ENCODE results near the gene GALNT10. TPM values are rescaled to one million over a fixed set of nuclear protein-coding genes. Genes with fewer than 3 reads are reported as not detected.

GALNT10 gene
- total and polyA plus RNA-seq, 9 of the 15 experiments (the other 6 are each of a cell fraction or from before 2014, with no cell fraction given), result 4.6 to 37.1 (median 13.3) TPM

DNA sequence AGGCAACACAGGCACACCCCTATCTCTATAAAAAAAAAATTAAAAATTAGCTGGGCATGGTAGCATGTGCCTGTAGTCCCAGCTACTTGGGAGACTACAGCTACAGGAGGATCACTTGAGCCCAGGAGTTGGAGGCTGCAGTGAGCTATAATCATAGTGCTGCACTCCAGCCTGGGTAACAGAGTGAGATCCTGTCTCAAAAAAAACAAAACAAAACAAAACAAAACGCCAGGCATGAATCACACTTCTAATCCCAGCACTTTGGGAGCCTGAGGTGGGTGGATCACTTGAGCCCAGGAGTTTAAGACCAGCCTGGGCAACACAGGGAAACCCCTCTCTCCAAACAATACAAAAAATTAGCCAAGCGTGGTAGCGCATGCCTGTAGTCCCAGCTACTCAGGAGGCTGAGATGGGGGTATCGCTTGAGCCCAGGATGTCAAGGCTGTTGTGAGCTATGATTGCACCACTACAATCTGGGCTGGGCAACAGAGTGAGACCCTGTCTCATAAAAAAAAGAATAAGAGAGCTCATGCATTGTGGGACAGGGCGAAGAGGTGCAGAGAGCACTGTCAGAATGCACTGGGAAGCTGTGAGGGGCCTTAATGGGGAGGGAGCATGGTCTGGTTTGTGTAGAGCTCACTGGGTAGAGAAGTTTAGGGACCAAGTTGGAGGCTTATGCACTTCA lies 246.9 kb downstream of the GALNT10 start (continued):
- TF ChIP-seq ZNF444 (CRISPR knock-in tag; IDR thresholded peaks at IDR 0.05), result no peak
- no peak for TF ChIP-seq CTCF (IDR thresholded peaks at IDR 0.05 in 2 of 3, conservative IDR thresholded peaks at IDR 0.05 in 1 of 3; ENCODE audit: insufficient read depth in 2 of 3, low read depth in 1 of 3, low read length in 3 of 3)
- TF ChIP-seq PTRF (tag; IDR thresholded peaks at IDR 0.05), result no peak

DNA sequence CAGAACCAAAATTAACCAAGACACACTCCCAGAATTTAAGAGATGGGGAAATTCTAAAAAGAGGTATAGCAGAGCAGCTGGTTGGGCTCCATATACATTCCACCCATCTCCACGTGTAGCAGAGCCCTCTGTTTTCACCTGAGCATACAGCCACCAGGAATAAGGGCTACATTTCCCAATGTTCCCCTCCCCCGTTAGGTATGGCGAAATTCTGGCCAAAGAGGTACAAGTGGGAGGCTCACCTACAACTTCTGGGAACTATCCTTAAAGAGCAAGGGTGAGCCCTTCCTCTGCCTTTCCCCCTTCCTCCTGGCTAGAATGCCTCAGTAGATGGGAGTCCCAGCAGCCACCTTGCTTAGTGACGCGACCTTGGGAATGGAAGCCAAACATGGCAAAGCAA lies 250.0 kb downstream of the GALNT10 start:
- intact Hi-C loops (cut with micrococcal nuclease) (no loop called here), in situ Hi-C loops (cut with MboI) (no loop called here)
- H3K36me3 ChIP-seq (ENCODE audit: control insufficient read depth, insufficient read depth, low read length), result peaks cover 65% of the 10 kb centered on the region
- no peaks in the 10 kb centered on the region for H3K27me3 ChIP-seq (ENCODE audit: control insufficient read depth in 2 of 2, insufficient read depth in 2 of 2, low read length in 2 of 2)
- no peaks in the 10 kb centered on the region for H3K9me3 ChIP-seq (replicated peaks; ENCODE audit: control insufficient read depth, insufficient read depth, low read depth, low read length)
- H3K9ac ChIP-seq (ENCODE audit: insufficient read depth in 1 of 2, low read depth in 2 of 2, low read length in 2 of 2), result no peak overlapping the region
- WGBS (ENCODE audit: insufficient coverage, low coverage, missing lambda C conversion rate), result 82% methylated on average over 5 of the region's 5 CpGs
- ATAC-seq (no peak), FAIRE-seq (no peak), DNase-seq (ENCODE audit: extremely low read depth in 1 of 4, low spot score in 3 of 4) (no peak)
- H3K79me2 ChIP-seq (ENCODE audit: control insufficient read depth, insufficient read depth, low read length), result peaks cover 13% of the 10 kb centered on the region; the same call in 2 of the 3 replicates
- H3K27ac ChIP-seq (ENCODE audit: extremely low read depth, low read depth, low read length), result no peak overlapping the region
- TF ChIP-seq SETDB1 (IDR thresholded peaks at IDR 0.05; ENCODE audit: low read length) (no peak), CEBPB (tag; IDR thresholded peaks at IDR 0.05) (peak; percentile 60)
- H4K20me1 ChIP-seq (replicated peaks; ENCODE audit: control insufficient read depth, insufficient read depth, low read length), result no peaks in the 10 kb centered on the region
- ChIA-PET POLR2A (no interaction called here), CTCF (ENCODE audit: low intra/inter-chr PET ratio) (no interaction called here)
- no peak overlapping the region for H2AFZ ChIP-seq (ENCODE audit: low read depth, low read length)
- BruUV-seq (replicated peaks), result no TSS peak
- no peak overlapping the region for H3K4me2 ChIP-seq (ENCODE audit: insufficient read depth, low read length)
- H3K4me3 ChIP-seq, result no peak overlapping the region
- peaks cover 0 to 7% of the 10 kb centered on the region in 2 experiments; a peak in 3 of 5 replicates for H3K4me1 ChIP-seq (replicated peaks in 1 of 2; ENCODE audit: control insufficient read depth in 2 of 2, insufficient read depth in 2 of 2, low read length in 2 of 2)
- H3K9me1 ChIP-seq (ENCODE audit: control insufficient read depth, insufficient read depth, low read length), result no peaks in the 10 kb centered on the region

Measured in K562 (cell line).